ENCODE results near the gene ADAMTS6. TPM values are rescaled to one million over a fixed set of nuclear protein-coding genes. Genes with fewer than 3 reads are reported as not detected.
"Not testable (repeated sequence)": the region's sequence is repeated elsewhere in the genome, so short reads cannot be mapped to it uniquely, and the experiment has no call there.

Gene ADAMTS6
- total RNA-seq, 1 donor from 2014 or later, result 2.6 TPM

GRCh38 chr5:65341835-65342234 lies 139.9 kb downstream of the ADAMTS6 start:
- H3K27me3 ChIP-seq (ENCODE audit: control insufficient read depth in 3 of 3, insufficient read depth in 3 of 3, low read length in 3 of 3), result no peaks in the 10 kb centered on the region
- H3K4me1 ChIP-seq (ENCODE audit: control insufficient read depth in 3 of 3, insufficient read depth in 3 of 3, low read length in 3 of 3), result no peaks in the 10 kb centered on the region
- H3K36me3 ChIP-seq (ENCODE audit: control insufficient read depth in 3 of 3, insufficient read depth in 3 of 3, low read length in 3 of 3), result no peaks in the 10 kb centered on the region
- peaks cover 0 to 4% (median 0%) of the 10 kb centered on the region in 3 donors for H3K9me3 ChIP-seq (ENCODE audit: control insufficient read depth in 3 of 3, low read length in 3 of 3)
- no peak overlapping the region for H3K9ac ChIP-seq (ENCODE audit: low read depth in 1 of 3, low read length in 3 of 3)
- H3K4me3 ChIP-seq (ENCODE audit: low read length in 3 of 3), result no peak overlapping the region
- H3K27ac ChIP-seq (ENCODE audit: low read depth, low read length), result no peak overlapping the region

GRCh38 chr5:65338606-65339151 lies 143.0 kb downstream of the ADAMTS6 start:
- Histone ChIP-seq H3K9ac (ENCODE audit: low read depth in 1 of 3, low read length in 3 of 3) (no peak overlapping the region), H3K27me3 (ENCODE audit: control insufficient read depth in 3 of 3, insufficient read depth in 3 of 3, low read length in 3 of 3) (no peaks in the 10 kb centered on the region), H3K4me3 (ENCODE audit: low read length in 3 of 3) (no peak overlapping the region), H3K27ac (ENCODE audit: low read depth, low read length) (no peak overlapping the region), H3K4me1 (ENCODE audit: control insufficient read depth in 3 of 3, insufficient read depth in 3 of 3, low read length in 3 of 3) (no peaks in the 10 kb centered on the region), H3K9me3 (ENCODE audit: control insufficient read depth in 3 of 3, low read length in 3 of 3) (peaks cover 0 to 4% (median 0%) of the 10 kb centered on the region in 3 donors), H3K36me3 (ENCODE audit: control insufficient read depth in 3 of 3, insufficient read depth in 3 of 3, low read length in 3 of 3) (no peaks in the 10 kb centered on the region)

- Histone ChIP-seq H3K9ac (ENCODE audit: low read depth in 1 of 3, low read length in 3 of 3) (no peak overlapping the region), H3K36me3 (ENCODE audit: control insufficient read depth in 3 of 3, insufficient read depth in 3 of 3, low read length in 3 of 3) (no peaks in the 10 kb centered on the region), H3K27me3 (ENCODE audit: control insufficient read depth in 3 of 3, insufficient read depth in 3 of 3, low read length in 3 of 3) (no peaks in the 10 kb centered on the region), H3K4me3 (ENCODE audit: low read length in 3 of 3) (no peak overlapping the region), H3K27ac (ENCODE audit: low read depth, low read length) (no peak overlapping the region), H3K4me1 (ENCODE audit: control insufficient read depth in 3 of 3, insufficient read depth in 3 of 3, low read length in 3 of 3) (no peaks in the 10 kb centered on the region), H3K9me3 (ENCODE audit: control insufficient read depth in 3 of 3, low read length in 3 of 3) (no peaks in the 10 kb centered on the region)
These were observed 147.6 kb downstream of the ADAMTS6 start for GRCh38 chr5:65334077-65334476.

GRCh38 chr5:65332591-65332990 lies 149.1 kb downstream of the ADAMTS6 start:
- no peaks in the 10 kb centered on the region for H3K4me1 ChIP-seq (ENCODE audit: control insufficient read depth in 3 of 3, insufficient read depth in 3 of 3, low read length in 3 of 3)
- H3K27ac ChIP-seq (ENCODE audit: low read depth, low read length), result no peak overlapping the region
- H3K9me3 ChIP-seq (ENCODE audit: control insufficient read depth in 3 of 3, low read length in 3 of 3), result no peaks in the 10 kb centered on the region
- H3K36me3 ChIP-seq (ENCODE audit: control insufficient read depth in 3 of 3, insufficient read depth in 3 of 3, low read length in 3 of 3), result no peaks in the 10 kb centered on the region
- H3K9ac ChIP-seq (ENCODE audit: low read depth in 1 of 3, low read length in 3 of 3), result no peak overlapping the region
- H3K27me3 ChIP-seq (ENCODE audit: control insufficient read depth in 3 of 3, insufficient read depth in 3 of 3, low read length in 3 of 3), result no peaks in the 10 kb centered on the region
- H3K4me3 ChIP-seq (ENCODE audit: low read length in 3 of 3), result no peak overlapping the region

- no peak overlapping the region for H3K4me3 ChIP-seq (ENCODE audit: low read length in 3 of 3)
- H3K9me3 ChIP-seq (ENCODE audit: control insufficient read depth in 3 of 3, low read length in 3 of 3), result no peaks in the 10 kb centered on the region
- H3K27me3 ChIP-seq (ENCODE audit: control insufficient read depth in 3 of 3, insufficient read depth in 3 of 3, low read length in 3 of 3), result no peaks in the 10 kb centered on the region
- no peaks in the 10 kb centered on the region for H3K36me3 ChIP-seq (ENCODE audit: control insufficient read depth in 3 of 3, insufficient read depth in 3 of 3, low read length in 3 of 3)
- no peaks in the 10 kb centered on the region for H3K4me1 ChIP-seq (ENCODE audit: control insufficient read depth in 3 of 3, insufficient read depth in 3 of 3, low read length in 3 of 3)
- no peak overlapping the region for H3K9ac ChIP-seq (ENCODE audit: low read depth in 1 of 3, low read length in 3 of 3)
- H3K27ac ChIP-seq (ENCODE audit: low read depth, low read length), result no peak overlapping the region
These were observed 152.5 kb downstream of the ADAMTS6 start for GRCh38 chr5:65329266-65329665.

GRCh38 chr5:65327582-65327981 lies 154.1 kb downstream of the ADAMTS6 start:
- H3K9ac ChIP-seq (ENCODE audit: low read depth in 1 of 3, low read length in 3 of 3), result no peak overlapping the region
- no peaks in the 10 kb centered on the region for H3K4me1 ChIP-seq (ENCODE audit: control insufficient read depth in 3 of 3, insufficient read depth in 3 of 3, low read length in 3 of 3)
- no peaks in the 10 kb centered on the region for H3K27me3 ChIP-seq (ENCODE audit: control insufficient read depth in 3 of 3, insufficient read depth in 3 of 3, low read length in 3 of 3)
- H3K36me3 ChIP-seq (ENCODE audit: control insufficient read depth in 3 of 3, insufficient read depth in 3 of 3, low read length in 3 of 3), result no peaks in the 10 kb centered on the region
- H3K4me3 ChIP-seq (ENCODE audit: low read length in 3 of 3), result no peak overlapping the region
- no peak overlapping the region for H3K27ac ChIP-seq (ENCODE audit: low read depth, low read length)
- no peaks in the 10 kb centered on the region for H3K9me3 ChIP-seq (ENCODE audit: control insufficient read depth in 3 of 3, low read length in 3 of 3)

- no peaks in the 10 kb centered on the region for H3K36me3 ChIP-seq (ENCODE audit: control insufficient read depth in 3 of 3, insufficient read depth in 3 of 3, low read length in 3 of 3)
- no peak overlapping the region for H3K27ac ChIP-seq (ENCODE audit: low read depth, low read length)
- no peak overlapping the region for H3K9ac ChIP-seq (ENCODE audit: low read depth in 1 of 3, low read length in 3 of 3)
These were observed 154.8 kb downstream of the ADAMTS6 start for GRCh38 chr5:65326922-65327321.

GRCh38 chr5:65324226-65324625 lies 157.5 kb downstream of the ADAMTS6 start:
- Histone ChIP-seq H3K4me1 (ENCODE audit: control insufficient read depth in 3 of 3, insufficient read depth in 3 of 3, low read length in 3 of 3) (no peaks in the 10 kb centered on the region), H3K27ac (ENCODE audit: low read depth, low read length) (no peak overlapping the region), H3K36me3 (ENCODE audit: control insufficient read depth in 3 of 3, insufficient read depth in 3 of 3, low read length in 3 of 3) (no peaks in the 10 kb centered on the region), H3K9me3 (ENCODE audit: control insufficient read depth in 3 of 3, low read length in 3 of 3) (no peaks in the 10 kb centered on the region), H3K9ac (ENCODE audit: low read depth in 1 of 3, low read length in 3 of 3) (no peak overlapping the region), H3K27me3 (ENCODE audit: control insufficient read depth in 3 of 3, insufficient read depth in 3 of 3, low read length in 3 of 3) (no peaks in the 10 kb centered on the region), H3K4me3 (ENCODE audit: low read length in 3 of 3) (no peak overlapping the region)

More at GRCh38 chr5:65326922-65327321, 154.8 kb downstream of the ADAMTS6 start:
- Histone ChIP-seq H3K9me3 (ENCODE audit: control insufficient read depth in 3 of 3, low read length in 3 of 3) (no peaks in the 10 kb centered on the region), H3K4me1 (ENCODE audit: control insufficient read depth in 3 of 3, insufficient read depth in 3 of 3, low read length in 3 of 3) (no peaks in the 10 kb centered on the region), H3K4me3 (ENCODE audit: low read length in 3 of 3) (no peak overlapping the region), H3K27me3 (ENCODE audit: control insufficient read depth in 3 of 3, insufficient read depth in 3 of 3, low read length in 3 of 3) (no peaks in the 10 kb centered on the region)

GRCh38 chr5:65320704-65321103 lies 161.0 kb downstream of the ADAMTS6 start:
- H3K27ac ChIP-seq (ENCODE audit: low read depth, low read length); H3K4me3 ChIP-seq (ENCODE audit: low read length in 3 of 3): not testable (repeated sequence)

GRCh38 chr5:65320250-65320649 lies 161.5 kb downstream of the ADAMTS6 start:
- no peak overlapping the region for H3K4me3 ChIP-seq (ENCODE audit: low read length in 3 of 3)
- no peaks in the 10 kb centered on the region for H3K36me3 ChIP-seq (ENCODE audit: control insufficient read depth in 3 of 3, insufficient read depth in 3 of 3, low read length in 3 of 3)
- no peaks in the 10 kb centered on the region for H3K4me1 ChIP-seq (ENCODE audit: control insufficient read depth in 3 of 3, insufficient read depth in 3 of 3, low read length in 3 of 3)
- H3K9ac ChIP-seq (ENCODE audit: low read depth in 1 of 3, low read length in 3 of 3), result no peak overlapping the region
- H3K27ac ChIP-seq (ENCODE audit: low read depth, low read length), result no peak overlapping the region
- H3K27me3 ChIP-seq (ENCODE audit: control insufficient read depth in 3 of 3, insufficient read depth in 3 of 3, low read length in 3 of 3), result no peaks in the 10 kb centered on the region
- no peaks in the 10 kb centered on the region for H3K9me3 ChIP-seq (ENCODE audit: control insufficient read depth in 3 of 3, low read length in 3 of 3)

More at GRCh38 chr5:65320704-65321103, 161.0 kb downstream of the ADAMTS6 start:
- H3K9ac ChIP-seq (ENCODE audit: low read depth in 1 of 3, low read length in 3 of 3); H3K4me1 ChIP-seq (ENCODE audit: control insufficient read depth in 3 of 3, insufficient read depth in 3 of 3, low read length in 3 of 3); H3K36me3 ChIP-seq (ENCODE audit: control insufficient read depth in 3 of 3, insufficient read depth in 3 of 3, low read length in 3 of 3); H3K27me3 ChIP-seq (ENCODE audit: control insufficient read depth in 3 of 3, insufficient read depth in 3 of 3, low read length in 3 of 3); H3K9me3 ChIP-seq (ENCODE audit: control insufficient read depth in 3 of 3, low read length in 3 of 3): not testable (repeated sequence)

All from skeletal muscle tissue (tissue), 4 donors.